T-cell (primary cell): ENCODE results near the gene MAPK14. TPM values are rescaled to one million over a fixed set of nuclear protein-coding genes. Genes with fewer than 3 reads are reported as not detected.
"Not testable (repeated sequence)": the region's sequence is repeated elsewhere in the genome, so short reads cannot be mapped to it uniquely, and the experiment has no call there.

ENCODE experiments used
- ATAC-seq, 4 experiments: fragments of 200-7000 bp in 3 of 4; fragments of 150-1000 bp in 1 of 4; cut with Tn5 transposase; replicated peaks in 1 of 4; 1 replicate in 3 of 4; 2 replicates in 1 of 4; pipeline ENCODE4 v1.10.0; 2021; ENCODE audit warnings: moderate library complexity in 3 of 4, mild to moderate bottlenecking in 2 of 4, moderate number of reproducible peaks in 1 of 4
- CTCF ChIA-PET, 2 donors: fragments of 300-600 bp; sonication (Branson Sonifier 250); formaldehyde crosslinking; loops; one replicate each; lab custom pipeline; 2022; ENCODE audit warnings: antibody characterized with exemption in 2 of 2; lab: Charles Lee
- POLR2A ChIA-PET, 2 donors: fragments of 300-600 bp; sonication (Branson Sonifier 250); formaldehyde crosslinking; loops; one replicate each; lab custom pipeline; 2022; ENCODE audit warnings: antibody characterized with exemption in 2 of 2; lab: Charles Lee
- DNase-seq, 35 experiments: peaks; one replicate each; pipeline versions ENCODE4 v3.0.0 to v3.0.0-alpha.2; 2013 to 2023
- H3K27ac ChIP-seq: one replicate; pipeline ENCODE4 v1.5.1; 2013; ENCODE audit warnings: low read length
- H3K27me3 ChIP-seq, 2 experiments: replicated peaks in 1 of 2; 1 replicate in 1 of 2; 2 replicates in 1 of 2; pipeline versions ENCODE4 v1.6.1 to v1.7.0; 2013; ENCODE audit warnings: low read length in 1 of 2, mixed read lengths in 1 of 2; ENCODE audit not compliant: control insufficient read depth in 2 of 2, insufficient read depth in 2 of 2; ENCODE audit errors: extremely low read depth in 1 of 2
- H3K36me3 ChIP-seq, 2 donors: 1 replicate in 1 of 2; 2 replicates in 1 of 2; pipeline versions ENCODE4 v1.6.1 to v1.7.0; 2013; ENCODE audit warnings: low read length in 1 of 2; ENCODE audit not compliant: control insufficient read depth in 2 of 2, insufficient read depth in 1 of 2; ENCODE audit errors: extremely low read depth in 1 of 2
- H3K4me1 ChIP-seq, 2 experiments: 1 replicate in 1 of 2; 2 replicates in 1 of 2; pipeline versions ENCODE4 v1.6.1 to v1.7.0; 2013; ENCODE audit warnings: low read length in 2 of 2, mixed read lengths in 1 of 2; ENCODE audit not compliant: insufficient read depth in 2 of 2, control insufficient read depth in 1 of 2; ENCODE audit errors: extremely low read depth in 1 of 2
- H3K4me3 ChIP-seq, 2 donors: 1 replicate in 1 of 2; 2 replicates in 1 of 2; pipeline versions ENCODE4 v1.5.1 to v1.7.0; 2013; ENCODE audit warnings: mild to moderate bottlenecking in 2 of 2, low read length in 1 of 2, moderate library complexity in 1 of 2; ENCODE audit not compliant: control insufficient read depth in 1 of 2; ENCODE audit errors: extremely low read depth in 1 of 2
- H3K9me3 ChIP-seq: 2 replicates; pipeline ENCODE4 v1.7.0; 2013
- H3K27ac Mint-ChIP-seq, 2 donors: one replicate each; pipeline ENCODE4 v1.8.0; 2020 to 2021; ENCODE audit warnings: mild to moderate bottlenecking in 2 of 2, mixed read lengths in 2 of 2
- H3K27me3 Mint-ChIP-seq, 2 donors: one replicate each; pipeline ENCODE4 v1.8.0; 2021 to 2022; ENCODE audit warnings: mixed read lengths in 2 of 2
- H3K36me3 Mint-ChIP-seq: one replicate; pipeline ENCODE4 v1.8.0; 2021; ENCODE audit warnings: mixed read lengths
- H3K4me1 Mint-ChIP-seq, 3 donors: one replicate each; pipeline ENCODE4 v1.8.0; 2020 to 2022; ENCODE audit warnings: mixed read lengths in 3 of 3, mild to moderate bottlenecking in 1 of 3
- H3K4me3 Mint-ChIP-seq, 3 donors: one replicate each; pipeline ENCODE4 v1.8.0; 2020 to 2022; ENCODE audit warnings: mild to moderate bottlenecking in 3 of 3, mixed read lengths in 3 of 3, moderate library complexity in 3 of 3
- H3K9me3 Mint-ChIP-seq, 3 donors: one replicate each; pipeline ENCODE4 v1.8.0; 2020 to 2022; ENCODE audit warnings: mixed read lengths in 3 of 3
- WGBS: methylation state at CpG from one replicate; pipeline ENCODE4 v1.1.5; 2013; ENCODE audit warnings: missing lambda C conversion rate; ENCODE audit not compliant: insufficient coverage; 5-methylcytosine and 5-hydroxymethylcytosine counted together
- total RNA-seq, 35 experiments: library from RNA in 6 of 35; stranded (reverse) in 6 of 35; fragments of 120-200 nt in 1 of 35; gene quantifications; one replicate each; pipeline versions ENCODE4 v1.2.1 to v1.2.4 and lab custom pipeline; 2013 to 2026

MAPK14 gene
- total RNA-seq: 10 to 100 TPM; 49.3 to 64.5 (median 60.3) TPM
- 65.6 TPM for total RNA-seq (2013)
- 26.4 to 134 (median 87.9) reads per million in 29 experiments for total RNA-seq (lab: John Stamatoyannopoulos, UW)

DNA sequence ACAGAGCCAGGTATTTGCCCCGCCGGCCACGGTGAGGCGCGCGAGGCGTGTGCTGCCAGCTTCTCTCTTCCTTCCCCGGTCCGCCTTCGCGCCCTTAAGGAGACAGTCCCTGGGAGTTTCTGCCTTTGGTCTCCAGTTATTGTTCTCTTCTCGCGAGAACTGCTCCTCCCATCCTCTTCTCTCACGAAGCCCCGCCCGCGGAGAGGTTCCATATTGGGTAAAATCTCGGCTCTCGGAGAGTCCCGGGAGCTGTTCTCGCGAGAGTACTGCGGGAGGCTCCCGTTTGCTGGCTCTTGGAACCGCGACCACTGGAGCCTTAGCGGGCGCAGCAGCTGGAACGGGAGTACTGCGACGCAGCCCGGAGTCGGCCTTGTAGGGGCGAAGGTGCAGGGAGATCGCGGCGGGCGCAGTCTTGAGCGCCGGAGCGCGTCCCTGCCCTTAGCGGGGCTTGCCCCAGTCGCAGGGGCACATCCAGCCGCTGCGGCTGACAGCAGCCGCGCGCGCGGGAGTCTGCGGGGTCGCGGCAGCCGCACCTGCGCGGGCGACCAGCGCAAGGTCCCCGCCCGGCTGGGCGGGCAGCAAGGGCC lies at the start of gene MAPK14:
MAPK14 (plus strand) TSS at position 308 of the 587 bp plus-strand sequence. CDS start 350 bp downstream, outside the sequence.
- Histone ChIP-seq H3K27me3 (peaks cover 0 to 15% of the 10 kb centered on the region in 2 experiments), H3K4me3 (peak within 1 kb of the TSS; percentile 96 to 98), H3K4me1 (peaks cover 12 to 28% of the 10 kb centered on the region in 2 experiments), H3K9me3 (no peaks in the 10 kb centered on the region), H3K36me3 (no peaks in the 10 kb centered on the region), H3K27ac (peak within 1 kb of the TSS; percentile 75)
- peak within 1 kb of the TSS; percentile 88 to 94 (median 90) for H3K4me3 Mint-ChIP-seq
- ChIA-PET POLR2A (interaction anchor here in 1 of 2 donors (0.6 to 1.1 kb wide), 2 partner anchors 72 to 857 kb away, joined by 3 to 5 read pairs; no protein-coding TSS in a partner anchor), CTCF (interaction anchor here (0.5 to 5.4 kb wide), 18 partner anchors 8 to 1391 kb away, joined by 3 to 65 read pairs (median 4); partner anchors contain the start of gene MAPK13 (in 1 of the 2))
- peaks cover 7% of the 10 kb centered on the region for H3K36me3 Mint-ChIP-seq
- peak within 1 kb of the TSS; percentile 92 to 93 for H3K27ac Mint-ChIP-seq
- WGBS: under 1% methylated on average over 61 of the region's 62 CpGs
- peak; percentile 96 to 100 (median 98) for DNase-seq
- peaks cover 34 to 39% (median 39%) of the 10 kb centered on the region in 3 donors for H3K4me1 Mint-ChIP-seq
- no peaks in the 10 kb centered on the region for H3K9me3 Mint-ChIP-seq
- H3K27me3 Mint-ChIP-seq: peaks cover 20 to 23% of the 10 kb centered on the region in 2 donors
- peak; percentile 88 to 91 (median 88) for ATAC-seq

DNA sequence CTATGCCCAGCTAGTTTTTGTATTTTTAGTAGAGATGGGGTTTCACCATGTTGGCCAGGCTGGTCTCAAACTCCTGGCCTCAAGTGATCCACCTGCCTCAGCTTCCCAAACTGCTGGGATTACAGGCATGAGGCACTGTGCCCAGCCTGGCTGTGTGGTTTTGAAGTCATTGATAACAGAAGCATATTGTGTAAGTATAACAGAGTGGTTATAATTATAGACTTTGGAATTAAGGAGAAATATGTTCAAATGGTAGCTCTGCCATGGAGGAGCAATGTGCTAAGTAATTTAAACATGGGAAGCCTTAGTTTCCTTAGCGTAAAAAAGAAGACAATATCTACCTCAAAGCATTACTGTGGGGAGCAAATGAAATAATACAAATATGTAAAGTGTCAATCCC lies 47.5 kb upstream of the MAPK14 start:
- CTCF ChIA-PET, DNase-seq, H3K4me3 ChIP-seq, H3K27ac ChIP-seq, H3K9me3 ChIP-seq, H3K27ac Mint-ChIP-seq, ATAC-seq, H3K4me3 Mint-ChIP-seq, H3K9me3 Mint-ChIP-seq, H3K4me1 ChIP-seq, H3K27me3 Mint-ChIP-seq, H3K4me1 Mint-ChIP-seq, H3K27me3 ChIP-seq, H3K36me3 Mint-ChIP-seq, H3K36me3 ChIP-seq: not testable (repeated sequence)
- no CpG with 5 or more reads among the region's 1 CpG for WGBS
- POLR2A ChIA-PET: interaction anchor here in 1 of 2 donors (0.7 kb wide), 1 partner anchor 19 kb away, joined by 3 read pairs; no protein-coding TSS in a partner anchor

DNA sequence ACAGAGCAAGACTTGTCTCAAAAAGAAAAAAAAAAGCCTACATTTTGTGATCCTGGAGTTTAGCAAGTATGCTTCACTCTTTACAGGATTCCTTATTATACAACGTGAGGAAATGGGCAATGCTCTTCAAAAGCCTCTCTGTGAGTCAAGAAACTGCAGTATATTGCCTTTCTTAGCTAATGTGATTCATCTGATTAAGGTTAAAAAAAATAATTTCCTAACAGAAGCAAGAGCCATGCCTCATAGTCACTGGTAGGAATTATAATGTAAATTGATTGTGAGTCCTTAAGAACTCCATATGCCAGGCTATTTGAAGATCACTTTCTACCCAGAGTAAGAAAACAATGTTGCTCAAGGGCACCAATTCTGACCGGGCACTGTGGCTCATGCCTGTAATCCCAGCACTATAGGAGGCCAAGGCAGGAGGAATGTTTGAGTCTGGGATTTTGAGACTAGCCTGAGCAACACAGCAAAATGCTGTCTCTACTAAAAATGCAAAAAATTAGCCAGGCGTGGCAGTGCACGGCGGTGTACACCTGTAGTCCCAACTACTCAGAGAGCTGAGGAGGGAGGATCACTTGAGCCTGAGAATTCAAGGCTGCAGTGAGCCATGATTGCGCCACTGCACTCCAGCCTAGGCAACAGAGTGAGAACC lies 46.5 kb upstream of the MAPK14 start:
- Histone ChIP-seq H3K9me3 (no peaks in the 10 kb centered on the region), H3K27me3 (no peaks in the 10 kb centered on the region), H3K4me1 (no peaks in the 10 kb centered on the region), H3K4me3 (no peak overlapping the region), H3K27ac (no peak overlapping the region), H3K36me3 (no peaks in the 10 kb centered on the region)
- CTCF ChIA-PET: no interaction called here
- no peaks in the 10 kb centered on the region for H3K9me3 Mint-ChIP-seq
- ATAC-seq (no peak), DNase-seq (no peak)
- no peaks in the 10 kb centered on the region for H3K4me1 Mint-ChIP-seq
- H3K27me3 Mint-ChIP-seq: no peaks in the 10 kb centered on the region
- H3K27ac Mint-ChIP-seq: no peak overlapping the region
- POLR2A ChIA-PET: interaction anchor here in 1 of 2 donors (0.7 kb wide), 1 partner anchor 18 kb away, joined by 3 read pairs; no protein-coding TSS in a partner anchor
- no peaks in the 10 kb centered on the region for H3K36me3 Mint-ChIP-seq
- H3K4me3 Mint-ChIP-seq: no peak overlapping the region
- no CpG with 5 or more reads among the region's 6 CpGs for WGBS

DNA sequence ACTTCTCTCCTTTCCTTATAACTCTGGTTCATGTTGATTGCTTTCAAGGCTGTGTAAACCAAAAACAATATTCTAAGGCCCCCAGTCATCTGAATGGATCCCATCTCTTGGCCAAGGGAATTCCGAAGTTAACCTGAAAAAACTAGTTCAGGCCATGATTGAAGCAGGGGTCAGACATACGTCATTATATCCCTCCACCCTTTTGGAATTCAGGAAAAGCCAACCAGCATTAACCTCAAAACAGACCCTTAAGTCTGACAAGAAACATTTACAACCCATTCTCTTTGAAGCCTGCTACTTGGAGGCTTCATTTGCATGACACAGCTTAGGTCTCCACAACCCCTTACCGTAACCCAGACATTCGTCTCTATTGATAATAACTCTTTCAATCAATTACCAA lies 42.9 kb upstream of the MAPK14 start:
- ATAC-seq (no peak), DNase-seq (no peak)
- ChIA-PET CTCF (interaction anchor here in 1 of 2 donors (0.7 kb wide), 1 partner anchor 180 kb away, joined by 5 read pairs; no protein-coding TSS in a partner anchor), POLR2A (interaction anchor here in 1 of 2 donors (0.7 kb wide), 1 partner anchor 292 kb away, joined by 5 read pairs; no protein-coding TSS in a partner anchor)
- no peaks in the 10 kb centered on the region for H3K4me1 Mint-ChIP-seq
- Histone ChIP-seq H3K9me3 (no peaks in the 10 kb centered on the region), H3K27me3 (no peaks in the 10 kb centered on the region), H3K27ac (no peak overlapping the region), H3K4me1 (no peaks in the 10 kb centered on the region), H3K36me3 (no peaks in the 10 kb centered on the region), H3K4me3 (no peak overlapping the region)
- no peaks in the 10 kb centered on the region for H3K36me3 Mint-ChIP-seq
- H3K27me3 Mint-ChIP-seq: peaks cover 0 to 3% of the 10 kb centered on the region in 2 donors
- 79% methylated on average over 2 of the region's 4 CpGs for WGBS
- H3K27ac Mint-ChIP-seq: no peak overlapping the region
- H3K9me3 Mint-ChIP-seq: no peaks in the 10 kb centered on the region
- H3K4me3 Mint-ChIP-seq: no peak overlapping the region

DNA sequence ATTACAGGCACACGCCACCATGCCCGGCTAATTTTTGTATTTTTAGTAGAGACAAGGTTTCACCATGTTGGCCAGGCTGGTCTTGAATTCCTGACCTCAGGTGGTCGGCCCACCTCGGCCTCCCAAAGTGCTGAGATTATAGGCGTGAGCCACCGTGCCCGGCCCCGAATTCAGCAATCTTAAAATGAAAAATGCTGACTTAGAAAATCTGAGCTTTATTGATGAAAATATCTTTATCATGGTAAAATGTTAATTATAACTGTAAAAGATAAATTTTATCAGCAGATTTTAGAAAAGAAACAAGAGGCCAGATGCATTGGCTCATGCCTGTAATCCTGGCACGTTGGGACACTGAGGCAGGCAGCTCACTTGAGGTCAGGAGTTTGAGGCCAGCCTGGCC lies 39.6 kb upstream of the MAPK14 start:
- H3K27me3 Mint-ChIP-seq, H3K9me3 ChIP-seq, H3K27ac ChIP-seq, H3K9me3 Mint-ChIP-seq, H3K4me1 ChIP-seq, ATAC-seq, CTCF ChIA-PET, H3K27ac Mint-ChIP-seq, H3K36me3 Mint-ChIP-seq, H3K4me1 Mint-ChIP-seq, DNase-seq, H3K4me3 Mint-ChIP-seq, H3K27me3 ChIP-seq, H3K36me3 ChIP-seq, H3K4me3 ChIP-seq: not testable (repeated sequence)
- 100% methylated on average over 1 of the region's 9 CpGs for WGBS
- POLR2A ChIA-PET: interaction anchor here in 1 of 2 donors (0.7 kb wide), 1 partner anchor 565 kb away, joined by 12 read pairs; no protein-coding TSS in a partner anchor

DNA sequence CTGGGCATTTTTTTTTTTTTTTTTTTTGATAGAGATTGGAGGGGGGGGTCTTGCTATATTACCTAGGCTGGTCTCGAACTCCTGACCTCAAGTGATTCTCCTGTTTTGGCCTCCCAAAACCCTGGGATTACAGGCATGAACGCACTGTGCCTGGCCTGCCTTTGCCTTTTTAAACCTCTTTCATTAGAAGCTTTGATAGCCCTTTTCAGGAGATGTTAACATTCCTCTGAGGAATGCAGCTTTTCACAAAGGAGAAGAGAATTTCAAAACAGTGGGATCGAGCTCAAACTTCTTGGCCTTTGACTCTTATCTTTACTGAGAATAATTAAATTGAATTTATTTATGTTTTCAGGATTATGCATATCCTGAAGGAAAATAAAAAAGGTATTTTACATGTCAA lies 34.5 kb upstream of the MAPK14 start:
- Mint-ChIP-seq H3K27me3 (peaks cover 3% of the 10 kb centered on the region in 2 donors), H3K4me3 (no peak overlapping the region), H3K4me1 (no peaks in the 10 kb centered on the region), H3K27ac (no peak overlapping the region), H3K9me3 (no peaks in the 10 kb centered on the region), H3K36me3 (no peaks in the 10 kb centered on the region)
- Histone ChIP-seq H3K36me3 (no peaks in the 10 kb centered on the region), H3K4me1 (no peaks in the 10 kb centered on the region), H3K27me3 (peaks cover 0 to 9% of the 10 kb centered on the region in 2 experiments), H3K4me3 (no peak overlapping the region), H3K27ac (no peak overlapping the region), H3K9me3 (no peaks in the 10 kb centered on the region)
- ChIA-PET CTCF (interaction anchor here in 1 of 2 donors (1.3 kb wide), 1 partner anchor 198 kb away, joined by 3 read pairs; no protein-coding TSS in a partner anchor), POLR2A (no interaction called here)
- no peak for DNase-seq
- 100% methylated on average over 1 of the region's 3 CpGs for WGBS
- no peak for ATAC-seq
